GDM1 (cell line): ENCODE results near the gene ADNP.
"Not testable (repeated sequence)": the region's sequence is repeated elsewhere in the genome, so short reads cannot be mapped to it uniquely, and the experiment has no call there.

Experiments used
- DNase-seq: peaks from one replicate; lab custom pipeline; 2025; lab: John Stamatoyannopoulos, UW

Gene ADNP

DNA sequence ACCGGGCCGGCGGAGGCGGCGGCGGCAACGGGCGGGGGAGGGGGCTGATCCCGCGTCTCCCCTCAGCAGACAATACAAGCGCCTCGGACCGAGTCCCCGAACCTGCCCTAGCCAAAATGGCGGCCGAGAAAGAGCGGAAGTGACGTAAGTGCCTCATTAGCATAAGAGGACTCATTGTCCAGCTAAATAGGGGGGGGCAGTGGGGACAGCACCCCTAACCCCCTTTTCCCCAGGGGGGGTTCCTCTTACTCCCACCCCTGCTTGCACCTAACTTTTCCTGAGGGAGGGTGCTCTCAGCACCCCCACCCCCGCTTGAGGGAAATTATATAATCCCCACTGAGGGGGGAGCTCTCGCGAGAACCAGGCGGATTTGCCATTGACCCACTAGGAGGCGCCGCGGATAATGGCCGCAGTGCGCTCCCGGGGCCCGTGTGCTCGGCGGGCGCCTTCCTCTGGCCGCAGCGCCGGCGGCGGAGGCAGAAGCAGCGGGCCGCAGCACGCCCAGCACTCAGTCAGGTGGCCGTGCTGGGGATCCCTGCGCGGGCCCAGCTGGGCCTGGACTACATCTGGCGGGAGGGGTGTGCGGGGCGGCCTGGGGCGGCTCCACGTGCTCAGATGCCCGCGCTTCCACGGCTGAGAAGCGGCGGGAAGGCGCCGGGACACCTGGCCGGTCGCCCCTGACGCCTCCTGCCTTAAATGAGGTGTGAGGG lies at the start of gene ADNP:
Gene ADNP, minus strand, starts transcription at position 132 of the 710 bp plus-strand sequence. CDS start 27,441 bp downstream, outside the sequence.
- peak; percentile 85 for DNase-seq

DNA sequence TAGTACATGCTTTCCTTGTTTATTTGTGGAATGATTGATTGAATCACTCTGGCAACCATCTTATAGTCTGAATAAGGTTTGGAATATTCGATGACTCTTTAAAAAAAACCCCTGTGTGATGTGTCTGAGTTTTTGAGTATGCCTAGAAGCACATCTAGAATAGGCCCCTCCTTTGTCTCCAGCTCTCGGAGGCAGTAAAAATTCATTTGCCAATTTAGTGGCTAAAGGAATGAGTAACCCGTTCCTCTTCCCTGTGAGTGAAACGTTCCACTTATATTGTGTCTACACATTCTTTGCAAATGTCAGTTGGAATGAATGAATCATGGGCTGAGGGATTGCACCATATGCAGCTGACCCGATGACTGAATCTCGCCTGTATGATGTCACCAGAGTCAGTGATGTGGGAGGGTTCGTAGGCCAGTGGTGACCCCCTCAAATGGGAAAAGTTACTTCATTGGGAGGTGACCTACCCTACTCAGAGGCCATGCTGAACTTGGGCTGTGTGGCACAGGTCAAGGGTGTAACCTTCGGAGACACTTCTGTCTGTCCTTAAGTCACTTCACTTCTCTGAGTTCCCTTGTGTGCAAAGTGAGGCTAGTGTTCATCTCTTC lies 48.9 kb upstream of the ADNP start:
- DNase-seq = no peak

DNA sequence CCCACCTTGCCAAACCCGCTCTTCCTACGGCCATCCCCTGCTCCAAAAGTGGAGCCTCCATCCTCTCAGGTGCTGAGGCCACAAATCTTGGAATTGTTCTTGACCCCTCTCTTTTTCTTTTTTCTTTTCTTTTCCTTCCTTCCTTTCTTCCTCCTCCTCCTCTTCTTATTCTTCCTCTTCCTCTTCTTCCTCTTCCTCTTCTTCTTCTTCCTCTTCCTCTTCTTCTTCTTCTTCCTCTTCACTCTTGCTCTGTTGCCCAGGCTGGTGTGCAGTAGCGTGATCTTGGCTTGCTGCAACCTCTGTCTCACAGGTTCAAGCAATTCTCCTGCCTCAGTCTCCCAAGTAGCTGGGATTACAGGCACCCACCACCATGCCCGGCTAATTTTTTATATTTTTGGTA lies 47.3 kb upstream of the ADNP start:
- DNase-seq = not testable (repeated sequence)

DNA sequence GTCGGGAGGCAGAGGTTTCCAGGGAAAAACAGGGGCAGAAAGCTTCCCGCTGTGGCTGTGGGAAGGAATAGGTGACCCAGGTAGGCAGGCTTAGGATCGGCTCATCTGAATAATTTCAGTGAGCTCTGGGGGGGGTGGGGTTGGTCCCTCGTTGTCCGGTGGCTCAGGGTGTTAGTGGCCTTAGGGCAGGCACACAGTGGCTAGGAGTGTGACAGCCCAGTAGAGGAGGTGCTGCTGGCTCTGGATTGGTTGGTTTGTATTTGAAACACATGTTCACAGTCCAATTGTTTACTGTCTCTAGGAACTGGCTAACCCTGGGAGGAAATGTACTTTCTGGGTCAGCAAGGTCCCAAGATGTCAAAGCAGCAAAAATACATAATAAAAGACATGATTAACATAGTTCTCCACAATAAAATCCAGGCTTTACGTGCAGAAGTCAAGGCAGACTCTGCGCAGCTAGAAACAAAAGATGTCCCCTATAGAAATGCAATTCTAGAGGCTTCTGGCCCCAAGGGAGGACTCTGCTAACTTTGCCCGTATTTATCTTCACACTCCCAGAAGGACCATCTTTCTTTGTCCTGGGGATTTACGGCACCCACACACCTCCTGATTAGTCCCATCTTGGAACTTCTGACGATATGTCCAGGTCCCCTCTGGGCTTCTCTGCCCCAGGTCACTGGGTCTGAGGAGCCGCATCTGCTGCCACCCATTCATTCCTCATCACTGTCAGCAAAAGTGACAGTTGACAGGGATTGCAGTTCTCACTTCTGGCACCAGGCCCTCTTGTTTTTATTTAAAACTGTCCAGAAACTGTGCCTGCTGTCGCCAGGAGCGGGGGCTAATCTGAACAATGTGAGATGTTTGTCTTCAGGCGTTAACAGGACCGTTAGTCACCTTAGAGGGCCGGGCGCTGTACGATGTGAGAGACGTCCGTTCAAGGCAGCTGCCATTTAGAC lies 46.1 kb upstream of the ADNP start:
- no peak for DNase-seq

DNA sequence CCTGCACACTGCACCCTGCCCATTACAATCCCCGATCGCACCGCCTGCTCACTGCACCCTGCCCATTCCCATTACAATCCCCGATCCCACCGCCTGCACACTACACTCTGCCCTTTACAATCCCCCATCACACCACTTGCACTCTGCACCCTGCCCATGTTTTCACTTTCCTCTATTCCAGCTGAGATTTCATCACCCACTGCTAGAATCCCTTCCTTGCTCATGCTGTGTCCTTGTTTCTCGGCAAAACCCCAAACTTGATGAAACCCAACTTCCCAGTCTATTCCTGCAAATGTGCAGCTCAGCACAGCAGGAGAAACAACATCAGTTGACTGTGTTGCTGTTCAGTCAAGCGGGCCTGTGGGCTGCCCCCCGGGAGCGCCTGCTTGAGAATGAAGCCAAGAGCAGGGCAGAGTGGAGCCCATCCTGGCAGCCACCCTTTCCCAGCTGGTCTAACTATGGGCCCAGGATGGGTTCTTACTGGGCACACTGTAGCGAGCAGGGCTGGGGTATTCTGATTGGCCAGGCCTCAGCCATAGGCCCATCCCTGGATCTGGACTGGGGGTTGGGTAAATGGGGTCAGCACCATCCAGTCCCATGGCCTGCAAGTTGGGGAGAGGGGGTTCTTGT lies 44.6 kb upstream of the ADNP start:
- DNase-seq = no peak

DNA sequence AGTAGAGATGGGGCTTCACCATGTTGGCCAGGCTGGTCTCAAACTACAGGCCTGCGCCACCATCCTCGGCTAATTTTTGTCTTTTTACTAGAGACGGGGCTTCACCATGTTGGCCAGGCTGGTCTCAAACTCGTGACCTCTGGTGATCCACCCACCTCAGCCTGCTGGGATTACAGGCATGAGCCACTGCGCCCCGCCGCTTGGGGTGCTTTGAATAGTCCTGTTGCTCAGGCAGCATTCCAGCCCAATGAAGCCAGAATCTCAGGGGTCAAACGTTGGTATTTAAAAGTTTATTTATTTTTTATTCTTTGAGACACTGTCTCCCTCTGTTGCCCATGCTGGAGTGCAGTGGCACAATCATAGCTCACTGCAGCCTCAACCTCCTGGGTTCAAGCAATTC lies 38.7 kb upstream of the ADNP start:
- DNase-seq = no peak

DNA sequence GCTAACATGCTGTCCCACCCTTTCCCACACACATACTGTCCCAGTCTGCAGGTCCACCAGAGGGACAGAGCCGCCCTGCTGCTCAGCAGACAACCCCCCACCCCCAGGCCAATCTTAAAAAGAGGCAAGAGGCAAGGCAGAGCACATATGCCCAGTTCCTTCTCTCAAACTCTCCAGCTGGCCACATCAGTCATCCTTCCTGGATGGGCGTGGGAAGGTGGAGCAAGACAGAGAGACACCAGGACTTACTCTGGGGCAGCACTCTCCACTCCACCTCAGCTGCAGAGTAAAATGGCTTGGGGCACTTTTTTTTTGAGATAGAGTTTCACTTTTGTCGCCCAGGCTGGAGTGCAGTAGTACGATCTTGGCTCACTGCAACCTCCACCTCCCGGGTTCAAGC lies 38.2 kb upstream of the ADNP start:
- DNase-seq = no peak

DNA sequence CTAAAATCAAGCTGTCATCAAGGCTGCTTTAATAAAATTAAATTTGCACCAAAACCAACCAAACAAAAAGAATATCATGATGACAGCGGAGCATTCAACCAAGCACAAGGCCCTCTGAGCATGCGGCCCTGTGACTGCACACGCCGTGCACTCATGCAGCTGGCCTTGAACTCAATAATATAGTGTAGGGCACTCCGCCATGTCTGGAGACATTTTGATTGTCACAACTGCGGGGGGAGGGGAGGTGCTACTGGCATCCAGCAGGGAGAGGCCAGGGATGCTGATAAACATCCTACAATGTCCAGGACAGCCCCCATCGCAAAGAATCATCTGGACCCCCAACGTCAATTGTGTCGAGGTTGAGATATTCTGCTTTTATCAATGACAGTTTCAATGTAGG lies 37.1 kb upstream of the ADNP start:
- no peak for DNase-seq

DNA sequence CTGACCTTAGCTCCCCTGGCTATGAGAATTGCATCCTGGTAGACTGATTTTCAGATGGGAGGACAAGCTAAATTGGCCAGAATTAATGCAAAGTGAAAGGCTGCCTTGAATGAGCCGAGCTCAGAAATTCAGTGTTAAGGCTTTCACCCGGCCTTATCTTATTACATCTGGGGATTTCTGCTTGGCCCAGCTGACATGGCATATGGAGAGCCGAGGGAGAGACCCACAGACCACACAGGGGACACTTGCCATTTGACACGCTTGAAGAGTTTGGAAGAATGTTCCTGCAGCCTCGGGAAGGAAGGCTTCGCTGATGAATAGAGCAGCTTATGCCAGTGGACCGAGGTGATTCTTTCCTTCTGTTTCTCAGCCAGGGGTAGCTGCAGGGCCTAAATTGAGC lies 36.3 kb upstream of the ADNP start:
- DNase-seq = no peak

DNA sequence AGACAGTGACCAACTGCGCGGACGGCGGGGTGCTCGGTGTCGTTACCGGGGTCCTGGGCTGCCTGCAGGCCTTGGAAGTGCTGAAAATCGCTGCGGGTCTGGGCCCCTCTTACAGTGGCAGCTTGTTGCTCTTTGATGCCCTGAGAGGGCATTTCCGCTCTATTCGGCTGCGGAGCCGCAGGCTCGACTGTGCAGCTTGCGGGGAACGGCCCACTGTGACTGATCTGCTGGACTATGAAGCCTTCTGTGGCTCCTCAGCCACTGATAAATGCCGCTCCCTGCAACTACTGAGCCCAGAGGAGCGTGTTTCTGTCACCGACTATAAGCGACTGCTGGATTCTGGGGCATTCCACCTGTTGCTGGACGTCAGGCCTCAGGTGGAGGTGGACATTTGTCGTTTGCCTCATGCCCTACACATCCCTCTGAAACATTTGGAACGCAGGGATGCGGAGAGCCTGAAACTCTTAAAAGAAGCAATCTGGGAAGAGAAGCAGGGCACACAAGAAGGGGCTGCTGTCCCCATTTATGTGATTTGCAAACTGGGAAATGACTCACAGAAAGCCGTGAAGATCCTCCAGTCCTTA lies 28.4 kb upstream of the ADNP start:
- no peak for DNase-seq

DNA sequence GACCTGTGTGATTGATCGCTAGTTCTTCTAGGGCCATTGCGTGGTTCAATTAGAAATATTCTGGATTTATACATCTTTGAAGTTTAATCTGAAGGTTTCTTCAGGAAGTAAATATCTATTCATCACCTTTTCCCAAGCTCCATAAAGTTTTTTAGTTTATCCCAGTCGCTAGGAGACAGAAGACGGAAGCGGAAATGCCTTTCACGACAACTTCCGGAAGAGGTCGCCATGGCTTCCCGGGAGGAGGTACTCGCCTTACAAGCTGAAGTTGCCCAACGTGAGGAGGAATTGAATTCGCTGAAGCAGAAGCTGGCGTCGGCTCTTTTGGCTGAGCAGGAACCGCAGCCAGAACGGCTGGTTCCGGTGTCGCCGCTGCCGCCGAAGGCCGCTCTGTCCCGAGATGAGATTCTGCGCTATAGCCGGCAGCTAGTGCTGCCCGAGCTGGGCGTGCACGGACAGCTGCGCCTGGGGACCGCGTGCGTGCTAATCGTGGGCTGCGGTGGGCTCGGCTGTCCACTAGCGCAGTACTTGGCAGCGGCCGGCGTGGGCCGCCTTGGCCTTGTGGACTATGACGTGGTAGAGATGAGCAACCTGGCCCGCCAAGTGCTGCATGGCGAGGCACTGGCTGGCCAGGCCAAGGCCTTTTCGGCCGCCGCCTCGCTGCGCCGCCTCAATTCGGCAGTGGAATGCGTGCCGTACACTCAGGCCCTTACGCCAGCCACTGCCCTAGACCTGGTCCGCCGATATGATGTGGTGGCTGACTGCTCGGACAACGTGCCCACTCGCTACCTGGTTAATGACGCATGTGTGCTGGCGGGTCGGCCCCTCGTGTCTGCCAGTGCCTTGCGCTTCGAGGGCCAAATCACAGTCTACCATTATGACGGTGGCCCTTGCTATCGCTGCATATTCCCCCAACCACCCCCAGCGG lies 27.6 kb upstream of the ADNP start, which contains the start of gene MOCS3:
Gene MOCS3, plus strand, starts transcription at position 204 of the 928 bp plus-strand sequence. Its CDS starts 25 bp downstream, at position 229.
- peak; percentile 77 for DNase-seq

DNA sequence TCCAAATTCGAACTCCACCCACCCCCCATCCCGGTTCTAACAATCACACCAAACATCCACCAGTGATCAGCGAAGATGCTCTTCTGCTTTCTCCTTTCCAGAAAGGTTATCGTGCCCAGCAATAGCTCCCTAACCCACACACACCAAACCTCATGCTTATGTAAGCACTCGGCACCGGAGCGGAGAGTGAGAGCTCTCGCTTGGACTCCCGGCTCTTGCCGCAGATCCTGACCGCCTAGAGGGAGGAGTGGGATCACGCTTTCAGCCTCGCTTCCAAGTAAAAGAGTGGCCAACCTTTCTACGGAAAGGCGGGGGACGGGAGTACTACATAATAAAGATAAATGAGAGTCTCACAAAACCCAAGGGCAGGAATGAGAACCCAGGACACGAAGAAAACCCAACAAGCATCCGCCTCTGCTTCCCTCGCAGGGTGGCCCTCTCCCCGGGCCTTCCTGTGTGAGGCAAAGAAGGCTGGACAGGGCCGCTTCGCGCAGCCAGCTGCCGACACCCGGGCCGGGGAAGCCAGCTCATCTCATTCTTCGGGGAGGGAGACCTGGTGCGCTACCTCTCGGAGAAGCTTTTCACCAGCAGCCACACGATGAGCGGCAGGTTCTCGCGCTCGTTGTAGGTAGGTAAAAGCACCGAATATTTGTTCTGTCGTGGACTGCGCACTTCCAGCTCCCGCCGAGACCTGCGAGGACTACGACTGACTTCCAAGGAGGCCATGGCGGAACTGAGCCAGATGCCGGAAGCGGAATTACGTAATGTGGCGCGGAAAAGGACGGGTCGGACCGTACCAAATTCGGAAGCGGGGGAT lies 26.8 kb upstream of the ADNP start, which contains the start of gene DPM1:
Gene DPM1, minus strand, starts transcription at position 735 of the 817 bp plus-strand sequence. Its CDS starts 9 bp downstream, at position 726.
- peak; percentile 77 for DNase-seq

DNA sequence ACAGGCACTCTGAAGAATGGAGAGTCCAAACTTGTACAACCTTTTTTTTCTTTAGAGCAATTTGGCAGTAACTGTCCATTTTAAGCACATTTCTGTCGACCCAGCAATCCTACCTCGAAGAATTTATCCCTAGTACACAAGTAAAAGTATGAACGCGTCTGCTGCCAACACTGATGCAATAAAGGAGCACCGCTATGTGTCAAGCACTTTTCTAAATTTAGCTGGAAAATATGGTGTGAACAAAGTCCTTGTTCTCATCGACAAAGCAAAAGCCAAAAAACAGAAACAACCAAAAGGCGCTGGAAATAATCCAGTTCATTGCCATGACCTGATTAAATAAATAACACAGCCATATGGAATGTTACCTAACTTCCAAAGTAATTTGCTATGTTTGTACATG lies 26.0 kb upstream of the ADNP start:
- DNase-seq = no peak

DNA sequence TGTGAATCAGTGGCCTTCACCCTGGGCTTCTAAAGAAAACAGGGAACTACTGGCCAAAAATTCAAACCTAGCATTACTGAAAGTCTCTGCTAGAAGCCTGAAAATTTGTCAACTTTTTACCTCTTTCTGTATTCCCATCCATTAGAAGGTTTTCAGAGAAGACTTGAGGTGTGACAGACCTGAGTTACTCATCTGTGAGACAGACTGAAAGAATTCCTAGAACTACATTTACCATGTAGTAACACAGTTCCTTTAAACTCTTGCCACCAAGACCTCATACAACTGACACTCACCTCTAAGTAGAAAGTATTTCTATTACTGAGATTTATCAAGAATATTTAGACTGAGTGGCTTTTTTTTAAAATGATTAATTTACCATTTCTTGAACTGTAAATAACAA lies 22.6 kb upstream of the ADNP start:
- DNase-seq = no peak

DNA sequence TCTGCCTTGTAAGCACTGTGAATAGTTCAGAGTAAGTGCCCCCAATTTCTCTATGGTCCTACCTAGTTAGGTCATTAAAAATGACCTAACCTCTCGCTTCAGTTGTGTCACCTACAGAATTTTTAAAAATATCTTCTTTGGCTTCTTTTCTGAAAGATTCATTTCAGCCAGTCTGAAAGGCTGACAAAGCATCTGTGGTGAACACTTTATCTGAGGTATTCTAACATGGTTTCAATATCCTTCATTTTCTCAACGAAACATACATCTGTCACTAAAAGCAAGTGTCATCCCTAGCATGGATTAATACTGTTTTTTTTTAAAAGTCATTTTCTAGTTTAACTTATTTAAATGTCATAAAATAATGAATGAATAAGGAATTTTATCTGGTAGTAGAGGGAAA lies 22.0 kb upstream of the ADNP start:
- DNase-seq = no peak

DNA sequence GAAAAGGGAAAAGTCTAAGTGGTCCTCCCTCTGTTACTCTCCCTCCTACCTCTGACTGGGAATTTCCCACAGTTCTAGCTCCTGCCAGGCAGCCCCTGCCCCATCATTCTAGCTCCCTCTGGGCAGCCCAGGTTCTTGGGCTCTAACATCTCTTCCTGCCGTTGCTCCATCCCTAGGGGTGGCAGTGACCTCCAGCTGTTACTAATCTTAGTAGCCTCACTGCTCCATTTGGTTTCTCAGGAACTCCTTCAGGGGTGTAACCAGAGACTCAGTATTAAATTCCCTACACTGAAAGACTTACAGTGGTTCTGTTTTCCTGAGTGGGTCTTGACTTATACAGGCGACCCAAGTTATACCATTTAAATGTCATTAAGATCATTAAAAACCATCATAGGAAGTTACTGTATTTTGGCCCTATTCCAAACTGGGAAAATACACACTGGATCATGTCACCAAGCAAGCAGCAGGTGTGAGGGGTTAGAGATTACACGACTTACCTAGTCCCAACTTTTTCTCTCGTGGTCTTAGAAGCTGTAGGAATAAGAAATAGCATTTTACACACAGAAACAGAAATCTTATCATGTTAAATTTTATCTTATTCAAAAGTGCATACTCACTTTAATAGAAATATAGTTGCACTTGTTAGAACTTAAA lies 17.0 kb upstream of the ADNP start:
- DNase-seq = no peak

DNA sequence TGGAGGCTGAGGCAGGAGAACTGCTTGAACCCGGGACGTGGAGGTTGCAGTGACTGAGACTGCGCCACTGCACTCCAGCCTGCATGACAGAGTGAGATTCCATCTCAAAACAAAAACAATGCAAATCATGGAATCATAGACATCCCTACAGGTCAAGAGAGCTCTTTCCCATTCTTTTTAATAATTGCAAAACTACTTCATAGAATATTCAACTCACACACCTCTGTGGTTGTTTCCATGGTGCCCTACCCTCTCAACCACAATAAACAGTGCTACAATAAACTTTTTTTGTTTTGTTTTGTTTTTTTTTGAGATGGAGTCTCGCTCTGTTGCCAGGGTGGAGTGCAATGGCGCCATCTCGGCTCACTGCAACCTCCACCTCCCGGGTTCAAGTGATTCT lies 11.8 kb upstream of the ADNP start:
- no peak for DNase-seq

DNA sequence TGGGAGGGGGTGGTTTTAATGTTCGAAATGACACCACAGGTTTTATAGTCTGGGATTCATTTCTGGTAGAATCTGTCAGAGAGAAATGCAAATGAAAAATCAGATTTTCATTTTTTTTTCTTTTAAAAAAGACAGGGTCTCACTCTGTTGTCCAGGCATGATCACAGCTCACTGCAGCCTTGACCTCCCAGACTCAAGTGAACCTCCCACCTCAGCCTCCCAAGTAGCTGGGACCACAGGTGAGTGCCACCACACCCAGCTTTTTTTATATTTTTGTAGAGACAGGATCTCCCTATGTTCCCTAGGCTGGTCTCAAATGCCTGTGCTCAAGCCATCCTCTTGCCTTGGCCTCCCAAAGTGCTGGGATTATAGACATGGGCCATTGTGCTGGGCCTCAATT lies 2.4 kb upstream of the ADNP start:
- DNase-seq = no peak

DNA sequence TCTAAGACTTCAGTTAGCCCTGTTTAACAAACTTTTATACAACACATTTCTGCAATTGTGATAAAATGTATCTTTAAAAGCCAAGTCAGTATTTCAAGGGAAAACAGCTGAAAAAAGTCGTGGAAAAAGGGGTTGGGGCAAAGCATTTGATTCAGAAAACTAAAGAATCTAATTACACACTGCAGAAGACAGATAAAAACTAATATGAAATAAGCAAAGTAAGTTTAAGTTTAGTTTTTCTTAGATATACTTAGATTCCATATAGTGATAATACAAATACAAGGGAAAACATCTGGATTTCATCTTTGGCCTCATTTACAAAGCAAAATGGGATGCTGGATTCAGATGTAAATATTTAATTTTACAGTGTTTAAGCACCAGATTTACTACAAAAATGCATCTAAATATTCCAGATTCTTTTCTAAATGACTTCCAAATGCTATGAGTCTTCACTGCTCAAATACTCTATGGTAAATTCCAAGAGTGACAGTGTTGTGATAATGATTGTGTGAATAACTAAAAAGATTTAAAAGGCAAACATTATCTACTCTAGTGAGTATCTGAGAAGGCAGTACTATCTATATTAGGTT lies 1.5 kb upstream of the ADNP start:
- DNase-seq = no peak
